NCI-H446 (cell line): ENCODE data around the gene FAM83C.

Source experiments
- DNase-seq, 2 experiments: peaks; one replicate each; lab custom pipeline; 2025; lab: John Stamatoyannopoulos, UW

FAM83C gene

DNA sequence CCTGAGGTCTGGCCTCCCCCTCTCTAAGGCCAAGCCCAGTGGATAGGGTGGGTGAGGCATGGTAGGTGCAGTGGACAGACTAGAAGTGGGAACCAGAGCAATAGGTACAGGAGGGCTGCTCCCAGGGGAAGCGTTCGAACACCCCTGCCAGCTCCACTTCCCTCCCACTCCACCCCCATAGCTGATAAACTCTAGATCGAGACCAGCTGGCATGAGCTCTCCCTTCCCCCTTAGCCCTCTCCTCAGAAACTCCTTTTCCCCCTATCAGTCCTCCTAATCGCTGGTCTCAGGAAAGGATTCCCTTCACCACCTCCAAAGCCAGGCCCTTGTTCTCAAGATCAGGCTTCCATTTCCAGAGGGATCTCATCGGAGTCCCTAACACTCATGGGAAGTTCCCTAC lies 6.0 kb upstream of the FAM83C start:
- DNase-seq = no peak

GRCh38 chr20:35297740-35298139 lies 5.5 kb upstream of the FAM83C start:
- no peak for DNase-seq

- no peak for DNase-seq
Measured at GRCh38 chr20:35297155-35297554, 4.9 kb upstream of the FAM83C start.

DNA sequence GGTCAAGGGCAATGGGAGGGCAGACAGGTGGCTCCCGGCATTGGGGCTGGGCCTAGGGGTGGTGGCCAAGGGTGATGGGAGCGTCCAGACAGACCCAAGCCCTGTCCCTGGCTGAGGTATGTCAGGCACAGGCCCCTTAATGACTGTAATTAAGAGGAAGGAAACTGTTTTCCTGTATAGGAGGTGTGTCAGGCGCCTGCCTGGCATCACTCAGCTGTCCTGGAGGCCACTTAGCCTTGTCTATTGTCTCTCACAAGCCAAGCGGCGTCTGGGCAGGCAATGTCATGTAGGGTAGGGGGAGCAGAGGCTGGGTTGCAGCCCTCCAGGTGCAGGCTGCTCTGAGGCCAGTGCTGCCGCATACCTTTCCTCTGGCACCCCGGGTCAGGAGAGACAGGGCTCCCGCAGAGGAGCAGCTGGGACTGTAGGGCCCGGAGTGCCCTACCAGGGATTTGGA lies 3.9 kb upstream of the FAM83C start:
- DNase-seq = no peak

GRCh38 chr20:35295674-35296073 lies 3.4 kb upstream of the FAM83C start:
- DNase-seq = no peak

GRCh38 chr20:35295058-35295457 lies 2.8 kb upstream of the FAM83C start:
- DNase-seq = no peak

- no peak for DNase-seq
Measured at GRCh38 chr20:35294293-35294685, 2.1 kb upstream of the FAM83C start.

DNA sequence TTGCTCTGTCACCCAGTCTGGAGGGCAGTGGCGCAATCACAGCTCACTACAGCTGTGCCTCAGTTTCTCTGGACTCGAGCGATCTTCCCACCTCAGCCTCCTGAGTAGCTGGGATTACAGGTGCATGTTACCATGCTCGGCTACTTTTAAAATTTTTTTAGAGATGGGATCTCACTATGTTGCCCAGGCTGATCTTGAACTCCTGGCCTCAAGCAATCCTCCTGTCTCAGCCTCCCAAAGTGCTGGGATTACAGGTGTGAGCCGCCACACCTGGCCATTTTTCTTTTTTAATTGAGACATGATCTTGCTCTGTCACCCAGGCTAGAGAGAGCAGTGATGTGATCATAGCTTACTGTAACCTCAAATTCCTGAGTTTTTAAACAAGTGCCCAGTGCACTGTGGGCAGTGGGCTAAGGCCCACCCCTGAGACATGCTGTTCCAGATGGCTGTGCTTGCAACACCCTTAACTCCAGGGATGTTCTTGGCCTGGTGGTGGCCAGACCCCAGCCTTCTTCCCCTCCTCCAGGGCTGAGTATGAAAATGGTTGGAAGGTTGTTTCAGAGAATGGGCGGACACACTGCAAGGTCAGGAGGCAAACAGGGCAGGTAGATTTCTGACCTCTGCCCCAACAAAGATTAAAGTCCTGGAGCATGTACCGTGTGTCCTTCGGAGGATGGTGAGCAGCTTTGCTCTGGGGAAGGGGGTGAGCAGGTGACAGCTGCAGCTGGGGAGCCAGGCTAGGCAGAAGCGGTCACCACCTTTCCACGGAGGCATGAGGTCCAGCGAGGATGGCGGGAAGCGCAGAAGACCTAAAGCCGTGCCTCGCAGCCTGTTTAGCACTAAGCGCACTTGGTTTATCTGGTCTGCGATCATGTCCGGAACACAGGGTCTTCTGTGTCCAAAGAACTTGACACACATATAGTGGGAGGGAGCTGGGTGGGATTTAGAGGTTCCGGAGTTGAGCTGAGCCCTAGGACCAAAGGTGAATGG lies 1.4 kb upstream of the FAM83C start:
- DNase-seq = no peak

DNA sequence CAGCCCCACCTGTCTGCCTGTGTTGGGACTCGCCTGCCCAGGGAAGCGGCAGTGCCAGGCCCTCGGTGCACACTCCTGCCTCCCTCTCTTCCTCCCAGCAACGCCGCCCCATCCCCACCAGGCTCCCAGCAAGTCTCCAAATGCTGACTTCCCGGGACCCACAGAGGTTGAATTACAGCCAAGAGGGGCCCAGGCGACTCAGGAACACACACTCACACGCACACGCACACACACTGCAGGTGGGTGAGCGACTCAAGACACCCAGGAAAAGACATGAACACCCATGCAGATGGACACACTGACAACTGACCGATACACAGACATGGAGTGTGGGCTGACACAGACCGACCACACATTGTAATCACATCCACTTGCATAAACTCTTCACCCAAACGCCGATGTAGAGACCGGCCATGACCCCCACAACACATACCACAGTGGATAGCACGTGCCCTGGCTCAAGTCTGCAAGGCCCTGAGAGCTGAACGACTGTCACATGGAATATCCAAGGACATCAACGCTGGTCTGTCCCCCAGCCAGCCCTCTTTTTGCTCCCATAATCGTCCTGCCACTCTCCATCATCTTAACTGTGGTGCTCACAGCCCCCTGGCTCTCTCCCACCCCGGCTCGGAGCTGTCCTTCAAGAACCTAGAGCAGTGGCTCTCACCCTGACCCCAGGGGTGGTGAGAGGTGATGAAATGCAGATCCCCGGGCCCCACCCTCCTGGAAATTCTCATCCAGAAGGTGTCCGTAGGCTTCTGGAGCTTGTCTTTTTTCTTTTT lies 470 bp upstream of the FAM83C start:
- DNase-seq = no peak

DNA sequence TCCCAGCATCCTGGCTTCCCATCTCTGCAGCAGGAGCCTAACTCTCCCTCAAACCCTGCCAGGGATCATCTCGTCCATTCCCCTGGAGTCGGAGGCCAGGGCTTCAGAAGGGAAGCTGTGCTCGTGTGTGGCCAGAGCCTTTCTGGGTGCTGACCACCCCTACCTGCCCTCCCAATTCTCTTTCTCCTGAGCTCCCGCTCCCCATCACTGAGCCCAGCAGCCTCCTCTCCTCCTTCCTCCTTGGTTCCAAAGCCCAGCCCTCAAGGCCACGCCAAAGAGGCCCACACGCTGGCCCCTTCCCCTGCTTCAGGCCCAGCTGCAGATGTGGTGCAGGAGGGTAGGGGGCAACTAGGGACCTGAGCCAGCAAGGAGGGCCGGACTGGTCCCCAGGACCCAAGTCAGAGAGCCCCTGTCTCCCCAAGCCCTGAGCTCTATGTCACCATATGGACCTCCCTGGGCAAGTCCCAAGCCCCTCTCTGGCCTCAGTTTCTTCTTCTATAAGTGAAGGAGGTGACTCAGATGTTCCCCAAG lies 1.3 kb downstream of the FAM83C start:
- DNase-seq = no peak

DNA sequence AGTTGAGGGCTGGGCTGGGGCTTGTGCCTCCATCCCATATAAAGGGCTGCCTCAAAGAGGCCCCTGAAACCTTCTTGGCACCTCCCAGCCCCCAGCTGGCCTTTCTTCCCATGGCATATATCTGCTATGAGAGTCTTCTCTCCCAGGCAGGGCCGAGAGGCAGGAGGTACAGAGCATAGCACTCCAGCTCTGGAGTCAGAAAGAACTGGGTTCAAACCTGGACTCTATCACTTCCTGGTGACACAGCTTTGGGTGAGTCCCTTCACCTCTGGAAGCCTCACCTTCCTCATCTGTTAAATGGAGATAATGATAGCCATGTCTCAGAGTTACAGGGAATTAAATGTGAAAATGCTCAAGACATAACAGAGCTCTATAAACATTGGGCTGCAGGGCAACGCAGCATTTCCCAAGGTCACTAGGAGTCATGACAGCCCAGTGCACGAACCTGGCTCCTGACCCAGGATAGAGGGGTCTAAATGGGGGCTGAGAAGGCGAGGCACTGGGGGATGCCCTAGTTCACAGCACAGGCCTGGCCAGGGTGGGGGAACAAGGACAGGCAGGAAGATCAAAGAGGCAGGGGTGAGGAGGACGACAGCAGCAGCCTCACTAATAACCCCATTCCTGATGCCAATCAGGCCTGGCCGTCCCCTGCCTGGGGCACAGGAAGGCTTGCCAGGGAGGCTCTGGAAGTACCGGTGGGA lies 1.9 kb downstream of the FAM83C start:
- no peak for DNase-seq

DNA sequence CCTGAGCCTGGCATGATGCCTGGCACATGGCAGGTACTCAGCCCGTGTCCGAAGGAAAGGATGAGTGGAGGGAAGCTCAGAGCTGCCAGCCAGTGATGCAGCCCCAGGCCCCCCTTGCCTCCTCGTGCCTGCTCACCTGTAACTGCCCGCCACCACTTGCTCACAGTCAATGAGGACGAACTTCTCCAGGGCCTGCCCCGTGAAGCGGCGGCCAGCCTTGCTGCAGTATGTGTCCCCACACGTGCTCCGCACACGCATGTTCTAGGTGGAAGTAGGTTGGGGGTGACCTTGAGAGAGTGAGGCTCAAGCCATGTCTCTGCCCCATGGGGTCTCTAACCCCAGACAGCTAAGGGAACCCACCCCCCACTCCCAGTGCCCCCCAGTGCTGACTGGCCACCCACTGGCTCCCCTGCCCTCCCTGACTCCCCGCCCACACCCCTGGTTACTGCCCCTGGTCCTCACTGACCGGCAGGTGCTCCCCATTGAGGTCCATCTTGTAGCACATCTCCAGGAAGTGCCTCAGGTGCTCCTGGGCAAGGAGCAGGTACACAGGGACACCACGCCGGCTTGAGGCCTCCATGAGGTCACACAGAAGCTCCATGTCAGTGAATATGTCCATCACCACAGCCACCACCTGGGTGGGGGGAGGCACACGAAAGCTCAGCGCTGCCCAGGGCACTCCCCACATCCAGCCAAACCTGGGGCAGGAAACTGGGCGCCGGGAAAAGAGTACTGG lies 3.7 kb downstream of the FAM83C start:
- DNase-seq = no peak

- no peak for DNase-seq
Measured at GRCh38 chr20:35287509-35288324, 4.5 kb downstream of the FAM83C start.

GRCh38 chr20:35286899-35287508 lies 5.2 kb downstream of the FAM83C start:
- DNase-seq = no peak

- DNase-seq = no peak
Measured at GRCh38 chr20:35286077-35286898, 5.9 kb downstream of the FAM83C start.

- no peak for DNase-seq
Measured at GRCh38 chr20:35285806-35286076, 6.5 kb downstream of the FAM83C start.

GRCh38 chr20:35284992-35285805 lies 7.0 kb downstream of the FAM83C start:
- DNase-seq = no peak

GRCh38 chr20:35284267-35284991 lies 7.8 kb downstream of the FAM83C start, which contains the start of gene EIF6:
TSS of gene EIF6 (minus strand) at chr20:35284772. CDS start at chr20:35284487, 285 bp downstream.
- DNase-seq = peak; percentile 82 to 89
